ENCODE measurements around the gene ADH1C. TPM values are rescaled to one million over a fixed set of nuclear protein-coding genes. Genes with fewer than 3 reads are reported as not detected.

The ADH1C gene
- not detected in 2 replicates for total RNA-seq
- long read RNA-seq, result 0 reads

- peaks cover 10% of the 10 kb centered on the region for H3K9me3 Mint-ChIP-seq
- no peak for TF ChIP-seq CTCF (conservative IDR thresholded peaks at IDR 0.05)
- no peaks in the 10 kb centered on the region for H3K4me1 Mint-ChIP-seq
- no peaks in the 10 kb centered on the region for H3K27me3 Mint-ChIP-seq (ENCODE audit: low read depth)
- H3K4me3 Mint-ChIP-seq, result no peak within 1 kb of the TSS
- no peak within 1 kb of the TSS for H3K27ac Mint-ChIP-seq (ENCODE audit: unreplicated experiment)
- DNase-seq (ENCODE audit: low read depth, low spot score), result no peak
- H3K36me3 Mint-ChIP-seq (ENCODE audit: low read depth), result no peaks in the 10 kb centered on the region
Observed at GRCh38 chr4:99352602-99353537, at the start of gene ADH1C. ADH1C (minus strand) TSS chr4:99352746; CDS start chr4:99352675, 71 bp downstream.

GRCh38 chr4:99400831-99401230, 48.3 kb upstream of the ADH1C start:
- H3K27me3 Mint-ChIP-seq (ENCODE audit: low read depth), result no peaks in the 10 kb centered on the region
- no peak overlapping the region for H3K27ac Mint-ChIP-seq (ENCODE audit: unreplicated experiment)
- H3K4me3 Mint-ChIP-seq, result no peak overlapping the region
- no peaks in the 10 kb centered on the region for H3K4me1 Mint-ChIP-seq
- DNase-seq (ENCODE audit: low read depth, low spot score), result no peak
- TF ChIP-seq CTCF (conservative IDR thresholded peaks at IDR 0.05), result no peak
- H3K36me3 Mint-ChIP-seq (ENCODE audit: low read depth), result no peaks in the 10 kb centered on the region
- H3K9me3 Mint-ChIP-seq, result peaks cover 6% of the 10 kb centered on the region

- DNase-seq (ENCODE audit: low read depth, low spot score), result no peak
- no peak overlapping the region for H3K27ac Mint-ChIP-seq (ENCODE audit: unreplicated experiment)
- H3K4me3 Mint-ChIP-seq, result no peak overlapping the region
- no peak for TF ChIP-seq CTCF (conservative IDR thresholded peaks at IDR 0.05)
- H3K4me1 Mint-ChIP-seq, result no peaks in the 10 kb centered on the region
- no peaks in the 10 kb centered on the region for H3K36me3 Mint-ChIP-seq (ENCODE audit: low read depth)
- H3K27me3 Mint-ChIP-seq (ENCODE audit: low read depth), result no peaks in the 10 kb centered on the region
- peaks cover 6% of the 10 kb centered on the region for H3K9me3 Mint-ChIP-seq
Observed at GRCh38 chr4:99399017-99399416, 46.5 kb upstream of the ADH1C start.

- Mint-ChIP-seq H3K4me3 (no peak overlapping the region), H3K4me1 (no peaks in the 10 kb centered on the region), H3K36me3 (ENCODE audit: low read depth) (no peaks in the 10 kb centered on the region), H3K27ac (ENCODE audit: unreplicated experiment) (no peak overlapping the region), H3K27me3 (ENCODE audit: low read depth) (no peaks in the 10 kb centered on the region), H3K9me3 (peaks cover 11% of the 10 kb centered on the region)
- no peak for TF ChIP-seq CTCF (conservative IDR thresholded peaks at IDR 0.05)
- no peak for DNase-seq (ENCODE audit: low read depth, low spot score)
Observed at GRCh38 chr4:99395595-99396364, 43.2 kb upstream of the ADH1C start.

- H3K4me1 Mint-ChIP-seq, result no peaks in the 10 kb centered on the region
Observed at GRCh38 chr4:99394896-99395295, 42.4 kb upstream of the ADH1C start.

More at GRCh38 chr4:99394896-99395295, 42.4 kb upstream of the ADH1C start:
- no peak for TF ChIP-seq CTCF (conservative IDR thresholded peaks at IDR 0.05)
- H3K4me3 Mint-ChIP-seq, result no peak overlapping the region
- DNase-seq (ENCODE audit: low read depth, low spot score), result no peak
- H3K27ac Mint-ChIP-seq (ENCODE audit: unreplicated experiment), result no peak overlapping the region
- peaks cover 11% of the 10 kb centered on the region for H3K9me3 Mint-ChIP-seq
- H3K27me3 Mint-ChIP-seq (ENCODE audit: low read depth), result no peaks in the 10 kb centered on the region
- no peaks in the 10 kb centered on the region for H3K36me3 Mint-ChIP-seq (ENCODE audit: low read depth)
